HG02678 (cell line): ENCODE measurements around the gene PLXDC1.

Source experiments
- ATAC-seq: cut with Tn5 transposase; IDR thresholded peaks from one replicate; pipeline ENCODE4 v1.9.1; 2021; ENCODE audit warnings: mild to moderate bottlenecking, moderate library complexity; ENCODE audit not compliant: unreplicated experiment

Gene PLXDC1

GRCh38 chr17:39151150-39151942, at the start of gene PLXDC1:
PLXDC1 (minus strand) TSS chr17:39151637; CDS start chr17:39151437, 200 bp downstream.
- no peak for ATAC-seq

DNA sequence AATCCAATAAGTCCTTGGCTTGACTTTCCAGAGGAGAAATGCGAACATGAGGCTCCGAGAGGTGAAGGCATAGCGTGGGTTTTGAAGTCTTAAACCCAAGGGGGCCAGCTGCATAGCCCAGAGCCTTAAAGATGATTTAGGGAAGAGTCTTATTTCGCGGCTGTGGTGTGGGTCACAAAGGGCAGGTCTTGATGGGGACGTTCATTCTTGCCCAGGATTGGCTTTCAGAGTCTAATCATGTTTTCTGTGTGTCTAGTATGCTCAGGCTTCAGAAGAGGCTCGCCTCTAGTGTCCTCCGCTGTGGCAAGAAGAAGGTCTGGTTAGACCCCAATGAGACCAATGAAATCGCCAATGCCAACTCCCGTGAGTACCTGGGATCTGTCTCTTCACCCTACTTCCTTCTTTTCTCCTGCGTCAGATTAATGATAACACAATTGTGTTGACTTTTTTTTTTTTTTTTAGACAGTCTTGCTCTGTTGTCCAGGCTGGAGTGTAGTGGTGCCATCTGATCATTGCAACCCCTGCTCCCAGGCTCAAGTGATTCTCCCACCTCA, 49.6 kb upstream of the PLXDC1 start:
- no peak for ATAC-seq

DNA sequence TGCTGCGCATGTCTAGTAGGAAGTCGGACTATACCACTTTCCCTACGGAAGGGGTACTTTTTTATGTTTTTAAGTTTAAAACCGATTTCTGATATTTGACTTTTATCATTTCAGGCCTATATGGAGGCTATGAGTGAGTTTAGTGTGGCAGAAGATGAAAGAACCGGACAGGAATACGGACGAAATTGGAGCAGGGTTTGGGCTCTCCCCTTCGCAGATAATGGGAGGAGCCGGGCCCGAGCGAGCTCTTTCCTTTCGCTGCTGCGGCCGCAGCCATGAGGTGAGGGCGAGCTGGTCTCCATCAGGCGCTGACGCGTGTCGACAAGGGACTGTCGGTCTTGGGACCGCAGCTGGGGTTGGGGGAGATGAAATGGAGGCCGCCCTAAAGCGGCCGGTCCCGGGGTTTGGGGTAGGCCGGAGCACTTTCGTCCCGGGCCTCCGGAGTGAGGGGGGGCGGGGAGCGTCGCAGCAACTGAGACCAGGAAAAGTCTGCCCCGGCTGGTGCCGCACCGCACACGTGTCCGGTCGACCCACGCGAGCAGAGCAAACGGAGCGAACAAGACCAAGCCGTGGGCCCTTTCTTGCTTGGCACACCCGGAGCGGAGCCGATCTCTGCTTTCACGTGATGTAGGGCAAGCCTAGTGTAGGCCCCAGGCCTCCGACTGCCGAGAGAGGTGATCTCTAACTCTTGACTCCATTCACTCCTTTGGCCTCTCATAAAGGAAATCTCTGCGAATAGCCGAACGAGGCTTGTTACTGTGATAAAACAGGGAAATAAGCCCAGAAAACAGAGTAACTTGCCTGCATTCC, 48.8 kb upstream of the PLXDC1 start, which contains the start of gene RPL19:
TSS of gene RPL19 (plus strand) at position 214 of the 810 bp plus-strand sequence. CDS start at position 276, 62 bp downstream.
- peak; percentile 65 for ATAC-seq

DNA sequence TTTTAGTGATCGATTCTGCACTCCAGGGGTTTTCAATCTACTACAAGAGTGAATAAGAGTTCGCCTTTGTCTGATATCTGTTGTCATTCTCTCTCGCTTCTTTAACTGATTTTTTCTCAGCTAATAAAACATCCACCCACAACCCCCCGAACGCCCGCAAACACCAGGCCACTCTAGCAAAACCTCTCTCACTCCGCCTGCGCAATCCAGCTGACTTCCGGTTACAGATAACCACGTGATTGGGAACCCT, 48.3 kb upstream of the PLXDC1 start:
- ATAC-seq = peak; percentile 65

DNA sequence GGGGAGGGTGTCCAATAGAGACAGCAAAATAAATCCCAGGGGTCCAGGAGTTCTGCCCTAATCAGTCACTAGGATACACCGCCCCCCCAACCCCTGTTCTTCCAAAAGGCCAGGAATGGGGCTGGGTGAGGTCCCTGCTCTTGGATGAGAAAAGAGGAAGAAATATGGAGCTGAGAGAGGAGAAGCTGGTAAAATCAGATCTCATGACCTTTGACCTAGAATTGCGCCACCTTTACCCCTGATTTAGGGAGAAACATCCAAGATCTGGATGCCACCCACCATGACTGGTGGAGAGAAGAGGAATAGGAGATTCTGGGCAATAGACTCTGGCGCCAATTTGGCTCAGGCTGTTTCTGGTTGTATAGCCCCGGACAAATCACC, 46.7 kb upstream of the PLXDC1 start:
- ATAC-seq = no peak

GRCh38 chr17:39197380-39198185, 46.1 kb upstream of the PLXDC1 start, which contains the start of gene CACNB1:
CACNB1 (minus strand) TSS chr17:39197669; CDS start chr17:39197495, 174 bp downstream.
- peak; percentile 46 for ATAC-seq

- ATAC-seq = no peak
These were observed 45.4 kb upstream of the PLXDC1 start for GRCh38 chr17:39196808-39197291.

DNA sequence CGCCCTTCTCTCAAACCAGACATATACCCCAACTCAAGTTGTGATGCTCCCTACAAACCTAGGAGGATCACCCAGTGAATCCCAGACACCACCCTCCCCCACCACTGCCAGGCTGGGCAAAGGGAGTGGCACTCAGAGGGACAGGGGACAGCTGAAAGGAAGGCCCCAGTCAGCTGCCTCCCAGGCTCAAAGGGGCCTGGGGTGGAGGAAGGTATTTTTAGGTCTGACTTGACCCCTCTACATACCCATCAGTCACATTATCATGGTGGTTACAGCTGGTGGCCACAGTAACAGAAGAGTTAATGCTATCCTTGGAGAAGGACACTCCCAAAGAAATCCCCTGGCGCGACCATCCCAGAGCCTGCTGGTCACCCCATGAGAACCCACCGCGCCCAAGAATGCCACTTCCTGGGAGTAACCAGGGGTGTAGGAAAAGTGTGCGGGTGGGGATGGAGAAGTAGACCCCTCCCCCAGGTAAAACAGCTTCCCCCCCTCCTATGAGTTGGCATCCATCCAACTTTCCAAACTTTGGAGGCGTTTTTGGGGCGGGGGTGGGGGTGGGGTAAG, 44.9 kb upstream of the PLXDC1 start:
- no peak for ATAC-seq

GRCh38 chr17:39195568-39196160, 44.2 kb upstream of the PLXDC1 start:
- ATAC-seq = no peak

GRCh38 chr17:39194985-39195524, 43.6 kb upstream of the PLXDC1 start:
- no peak for ATAC-seq

- no peak for ATAC-seq
These were observed 42.9 kb upstream of the PLXDC1 start for GRCh38 chr17:39194089-39194984.

DNA sequence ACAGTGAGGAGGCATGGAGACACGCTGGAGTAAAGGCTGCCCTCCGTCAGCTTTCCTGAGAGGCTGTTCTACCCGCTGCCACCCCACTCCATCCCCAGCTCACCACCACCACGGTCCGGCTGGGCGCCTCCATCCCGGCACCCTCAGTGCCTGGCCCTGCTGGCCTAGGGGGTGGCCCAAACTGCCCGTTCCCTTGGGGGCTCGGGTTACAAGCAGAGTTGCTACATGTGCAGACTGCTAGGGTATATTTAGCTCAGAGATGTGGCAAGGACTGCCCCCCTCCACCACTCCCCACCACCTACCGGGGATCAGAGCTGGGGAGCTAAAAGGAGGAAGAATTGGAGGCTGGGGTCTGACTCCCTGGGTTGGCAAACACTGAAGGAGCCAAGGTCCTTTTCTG, 41.9 kb upstream of the PLXDC1 start:
- no peak for ATAC-seq

DNA sequence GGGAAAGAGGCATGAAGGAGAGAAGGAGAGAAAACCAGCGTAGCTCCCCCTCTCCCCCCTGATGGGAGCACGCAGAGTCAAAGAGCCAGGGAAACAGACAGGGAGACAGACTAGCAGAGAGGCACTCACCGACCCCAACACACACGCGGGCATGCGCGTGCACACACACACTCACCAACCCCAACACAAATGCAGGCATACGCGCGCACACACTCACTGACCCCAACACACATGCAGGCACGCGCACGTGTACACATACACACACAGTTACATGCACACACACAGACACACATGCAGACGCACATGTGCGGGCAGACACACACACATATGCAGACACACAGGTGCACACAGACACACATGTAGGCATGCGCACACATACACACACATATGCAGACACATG, 41.5 kb upstream of the PLXDC1 start:
- no peak for ATAC-seq

DNA sequence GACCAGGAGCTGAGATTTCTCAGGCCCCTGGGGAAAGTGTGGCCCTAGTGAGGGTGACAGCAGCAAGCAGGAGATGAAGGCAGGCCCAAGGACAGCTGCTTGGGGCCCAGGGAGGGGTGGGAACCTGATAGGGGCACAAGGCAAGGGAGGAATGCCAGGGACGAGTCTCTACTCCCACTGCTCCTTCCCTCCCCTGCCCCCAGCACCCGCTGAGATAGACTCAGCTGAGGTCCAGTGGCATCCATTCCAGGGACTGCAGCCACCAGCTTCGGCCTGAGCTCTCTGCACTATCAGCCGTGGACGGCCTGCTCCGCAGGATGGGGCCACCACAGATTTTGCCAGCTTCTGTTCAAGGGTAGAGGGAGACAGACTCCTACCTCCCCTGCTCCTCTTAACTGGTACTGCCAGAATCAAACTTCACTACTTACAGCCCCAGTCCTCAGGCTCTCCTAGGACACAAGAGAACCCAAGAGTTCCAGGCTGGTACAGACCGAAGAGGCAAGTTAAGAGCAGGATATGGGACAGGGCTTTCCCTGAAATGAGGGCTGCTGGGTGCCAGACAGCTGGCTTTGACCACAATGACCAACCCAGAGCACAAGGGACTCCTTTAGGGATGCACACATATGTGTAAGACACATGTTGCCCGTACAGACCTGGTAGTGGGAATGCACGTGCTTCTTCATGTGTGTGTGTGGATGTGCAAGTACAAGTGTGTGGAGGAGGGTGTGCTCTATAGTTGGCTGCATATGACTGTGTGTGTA, 40.5 kb upstream of the PLXDC1 start:
- no peak for ATAC-seq

DNA sequence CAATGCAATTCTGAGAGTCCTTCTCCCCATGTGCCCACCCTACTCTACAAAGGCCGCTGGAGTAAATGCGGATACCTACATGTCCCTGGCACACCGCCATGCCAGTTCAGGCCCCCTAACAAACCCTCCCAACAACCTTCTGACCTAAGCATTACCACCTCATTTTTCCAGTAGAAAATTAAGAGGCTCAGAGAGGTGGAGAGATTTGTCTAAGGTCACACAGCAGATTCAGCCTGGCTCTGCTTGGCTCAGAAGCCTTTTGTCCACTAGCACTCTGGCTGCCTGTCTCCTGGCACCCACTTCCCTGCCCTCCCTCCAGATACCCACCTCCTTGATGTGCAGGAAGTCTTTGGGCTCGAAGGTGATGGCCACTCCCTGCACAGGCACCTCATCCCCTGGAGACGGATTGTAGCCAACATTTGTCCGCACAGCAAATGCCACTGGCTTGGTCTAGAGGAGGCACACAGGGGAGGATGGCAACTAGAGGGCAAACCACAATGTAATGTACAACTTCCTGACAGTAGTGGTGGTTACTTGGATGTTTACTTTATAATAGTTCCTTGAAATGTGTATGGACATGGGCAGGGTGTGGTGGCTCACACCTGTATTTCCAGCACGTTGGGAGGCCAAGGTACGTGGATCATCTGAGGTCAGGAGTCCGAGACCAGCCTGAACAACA, 35.9 kb upstream of the PLXDC1 start:
- no peak for ATAC-seq

DNA sequence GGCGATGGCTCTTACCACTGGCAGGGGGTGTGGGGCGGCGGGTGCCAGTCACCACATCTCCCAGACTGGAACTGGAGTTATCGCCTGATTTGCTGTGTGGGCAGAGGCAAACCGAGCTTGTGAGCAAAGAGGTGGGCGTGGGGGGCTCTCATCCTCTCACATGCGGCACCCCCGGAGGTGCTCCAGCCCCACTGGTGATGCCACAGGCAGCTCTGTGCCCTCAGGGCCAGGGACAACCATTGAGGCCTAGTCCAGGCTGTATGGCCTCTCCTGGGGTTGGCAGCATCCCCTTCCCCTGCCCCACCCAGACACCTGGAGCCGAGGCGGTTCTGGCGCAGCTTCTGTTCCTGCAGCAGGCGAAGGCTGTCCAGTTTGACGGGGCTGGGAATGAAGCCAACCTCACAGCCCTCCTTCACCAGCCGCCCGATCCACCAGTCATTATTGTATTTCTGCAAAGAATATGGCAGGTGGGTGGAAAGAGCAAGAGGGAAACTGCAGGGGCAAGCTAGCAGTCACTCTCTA, 35.1 kb upstream of the PLXDC1 start:
- no peak for ATAC-seq

DNA sequence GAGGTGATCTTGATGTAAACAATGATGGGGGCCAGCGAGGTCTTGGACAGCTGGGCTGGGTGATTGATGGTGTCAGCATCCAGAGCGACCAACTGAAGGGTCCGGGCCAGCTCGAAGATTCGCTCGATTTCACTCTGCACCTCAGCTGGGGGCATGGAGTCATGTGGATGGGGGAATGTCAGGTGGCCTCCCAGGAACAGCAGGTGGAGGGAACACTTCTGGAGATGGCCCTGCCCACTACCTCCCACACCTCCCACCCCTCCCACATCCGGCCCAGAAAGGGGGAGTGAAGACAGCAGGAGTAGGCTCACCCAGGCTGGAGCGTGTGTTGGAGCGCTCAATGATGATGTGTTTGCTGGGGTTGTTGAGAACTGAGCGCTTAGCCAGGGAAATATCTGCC, 32.3 kb upstream of the PLXDC1 start:
- ATAC-seq = no peak
